ENCODE results near the gene GRIK4. TPM values are rescaled to one million over a fixed set of nuclear protein-coding genes. Genes with fewer than 3 reads are reported as not detected.
"Not testable (repeated sequence)": the region's sequence is repeated elsewhere in the genome, so short reads cannot be mapped to it uniquely, and the experiment has no call there.

Gene GRIK4
- total RNA-seq, 1 donor from 2014 or later = not detected

DNA sequence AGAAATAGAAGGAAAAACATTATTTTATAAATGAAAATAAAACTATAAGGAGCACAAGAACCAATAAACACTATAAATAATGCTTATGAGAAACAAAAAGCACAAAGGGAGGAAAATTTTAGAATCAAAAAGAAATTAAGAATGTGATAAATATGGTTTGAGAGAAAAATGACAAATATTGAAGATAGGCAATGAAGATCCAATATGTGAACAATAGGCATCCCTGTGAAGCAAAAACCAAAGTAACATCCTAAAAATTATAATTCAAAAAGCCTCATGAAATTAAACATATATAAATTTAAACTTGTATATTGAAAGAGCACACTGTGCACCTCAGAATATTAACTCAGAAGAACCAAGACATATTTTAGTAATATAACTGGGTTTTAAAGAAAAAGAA is 216.2 kb downstream of the GRIK4 start:
- no peak for DNase-seq (ENCODE audit: missing footprints)
- ATAC-seq = no peak
- intact Hi-C loops (cut with DNase I) = no loop called here

DNA sequence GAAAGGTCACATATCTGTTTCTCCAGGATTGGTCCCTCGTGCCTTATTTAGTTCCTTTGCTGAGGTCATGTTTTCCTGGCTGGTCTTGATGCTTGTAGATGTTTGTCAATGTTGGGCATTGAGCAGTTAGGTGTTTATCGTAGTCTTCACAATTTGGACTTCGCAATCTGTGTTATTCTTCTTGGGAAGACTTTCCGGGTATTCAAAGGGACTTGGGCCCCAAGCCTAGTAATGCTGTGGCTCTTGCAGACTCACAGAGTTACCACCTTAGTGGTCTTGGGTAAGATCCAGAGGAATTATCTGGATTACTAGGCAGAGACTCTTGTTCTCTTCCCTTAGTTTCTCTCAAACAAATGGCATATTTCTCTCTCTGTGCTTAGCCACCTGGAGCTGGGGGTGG is 223.5 kb downstream of the GRIK4 start:
- intact Hi-C loops (cut with DNase I) = no loop called here
- ATAC-seq (no peak), DNase-seq (ENCODE audit: missing footprints) (no peak)

- intact Hi-C loops (cut with DNase I) = no loop called here
- DNase-seq (ENCODE audit: missing footprints) = no peak
- no peak for ATAC-seq
Observed at GRCh38 chr11:120738516-120739046, 227.0 kb downstream of the GRIK4 start.

- DNase-seq (ENCODE audit: missing footprints) = no peak
- intact Hi-C loops (cut with DNase I) = no loop called here
- no peak for ATAC-seq
Observed at GRCh38 chr11:120739780-120740179, 228.2 kb downstream of the GRIK4 start.

GRCh38 chr11:120740380-120740779 is 228.8 kb downstream of the GRIK4 start:
- no peak for DNase-seq (ENCODE audit: missing footprints)
- intact Hi-C loops (cut with DNase I) = no loop called here
- no peak for ATAC-seq

- DNase-seq (ENCODE audit: missing footprints) = no peak
- intact Hi-C loops (cut with DNase I) = no loop called here
- no peak for ATAC-seq
Observed at GRCh38 chr11:120744016-120744994, 232.8 kb downstream of the GRIK4 start.

DNA sequence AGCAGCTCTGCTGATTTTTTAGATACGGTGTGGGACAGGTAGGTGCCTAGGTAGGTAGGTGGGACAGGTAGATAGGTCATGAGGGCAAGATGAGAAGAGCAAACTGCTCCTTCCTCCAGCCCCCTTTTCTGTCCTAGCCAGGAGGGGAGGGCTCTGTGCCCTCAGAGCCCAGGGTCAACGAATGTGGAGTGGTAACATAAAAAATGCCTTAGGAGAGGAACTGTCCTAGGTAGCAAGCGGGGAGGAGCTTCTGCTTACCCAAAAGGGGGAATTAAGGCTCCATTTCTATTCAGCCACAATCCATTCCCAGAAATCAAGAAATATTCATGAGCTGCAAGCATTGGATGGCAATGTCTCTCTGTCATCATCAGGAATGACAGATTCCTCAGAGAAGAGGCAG is 234.8 kb downstream of the GRIK4 start:
- ATAC-seq (no peak), DNase-seq (ENCODE audit: missing footprints) (no peak)
- intact Hi-C loops (cut with DNase I) = no loop called here

GRCh38 chr11:120746836-120747609 is 235.5 kb downstream of the GRIK4 start:
- DNase-seq (ENCODE audit: missing footprints) (no peak), ATAC-seq (no peak)
- intact Hi-C loops (cut with DNase I) = no loop called here

DNA sequence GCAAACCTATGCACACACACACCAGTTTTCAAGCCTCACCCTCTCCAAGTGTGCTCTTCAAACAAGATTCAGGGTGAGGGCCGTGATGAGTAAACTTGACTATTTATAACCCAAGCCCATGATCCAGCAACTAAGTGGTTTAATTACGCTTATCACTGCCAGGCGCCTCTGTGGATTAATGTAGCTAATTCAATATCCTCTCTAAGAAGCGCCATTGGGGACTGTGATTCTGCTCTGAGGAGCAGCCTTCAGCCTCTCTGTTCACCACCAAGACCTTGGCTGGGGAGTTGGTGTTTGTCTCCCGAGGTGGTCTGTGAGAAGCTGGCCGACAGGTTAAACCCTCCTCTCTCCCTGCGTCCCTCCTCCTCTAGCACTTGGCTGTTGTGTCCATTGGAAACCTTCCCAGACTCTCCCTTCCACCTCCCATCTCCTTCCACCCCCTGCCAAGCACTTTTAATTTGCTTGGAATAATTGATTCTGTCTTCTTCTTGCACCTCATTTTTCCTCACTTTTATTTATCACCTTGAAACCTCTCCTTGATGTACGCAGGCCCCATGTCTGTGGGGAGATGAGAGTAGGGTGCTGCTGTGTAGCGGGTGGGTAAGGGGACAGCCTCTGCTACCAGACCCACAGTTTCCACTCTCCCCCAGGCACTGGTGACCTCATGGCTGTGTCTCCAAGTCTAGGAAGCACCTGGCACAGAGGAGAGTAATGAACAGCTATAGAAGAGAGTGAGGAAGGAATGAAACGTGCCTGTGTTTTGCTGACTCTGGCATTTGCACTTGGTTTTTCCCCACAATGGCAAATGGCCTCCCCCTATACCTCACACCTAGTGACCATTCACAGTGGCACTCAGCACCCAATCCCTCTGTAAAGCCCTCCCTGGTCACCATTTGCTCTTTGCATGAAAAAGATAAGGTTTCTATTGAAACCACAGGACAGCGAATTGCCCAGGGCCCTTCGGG is 236.6 kb downstream of the GRIK4 start:
- DNase-seq (ENCODE audit: missing footprints) = no peak
- peak; percentile 65 for ATAC-seq
- intact Hi-C loops (cut with DNase I) = no loop called here

GRCh38 chr11:120749395-120749794 is 237.8 kb downstream of the GRIK4 start:
- no peak for ATAC-seq
- intact Hi-C loops (cut with DNase I) = no loop called here
- DNase-seq (ENCODE audit: missing footprints) = no peak

DNA sequence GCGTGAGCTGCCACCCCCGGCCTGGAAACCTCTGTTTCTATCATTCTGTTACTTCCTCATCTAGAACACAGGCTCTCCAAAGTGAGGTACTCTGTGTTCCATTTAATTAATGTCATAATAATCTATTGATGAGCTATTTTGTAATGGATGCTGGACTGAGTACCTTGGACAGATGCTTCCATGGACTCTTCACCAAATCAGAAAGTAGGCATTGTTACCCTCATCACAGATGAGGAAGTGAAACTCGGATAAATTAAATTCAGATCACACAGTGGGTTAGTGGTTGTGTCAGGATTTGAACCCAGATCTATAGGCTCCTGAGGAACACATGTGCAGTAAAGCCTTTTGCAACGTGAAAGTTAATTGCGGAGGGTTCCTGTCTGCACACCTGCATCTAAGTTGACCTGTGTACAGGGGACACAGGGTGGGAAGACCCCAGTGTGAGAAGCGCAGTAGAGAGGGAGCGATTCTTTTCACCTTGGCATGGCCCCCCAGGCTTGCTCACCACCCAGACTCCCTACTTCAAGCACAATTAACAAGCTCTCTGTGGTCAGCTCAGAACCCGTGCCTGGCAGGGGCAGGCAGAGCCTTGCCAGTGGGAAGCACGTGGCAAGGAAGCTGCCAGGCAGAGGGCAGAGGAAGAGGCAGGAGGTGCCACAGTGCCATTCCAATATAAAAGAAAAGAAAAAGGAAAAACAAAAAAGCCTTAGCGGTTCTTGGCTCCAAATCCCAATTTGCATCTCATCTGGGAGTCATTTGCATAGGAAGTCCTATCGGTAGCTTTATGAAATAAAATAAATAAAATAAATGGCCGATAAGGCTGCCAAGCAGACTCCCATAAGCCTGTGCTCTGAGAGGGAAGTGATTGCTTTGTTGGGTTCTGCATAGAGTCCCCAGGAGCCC is 239.3 kb downstream of the GRIK4 start:
- DNase-seq (ENCODE audit: missing footprints) (no peak), ATAC-seq (no peak)
- intact Hi-C loops (cut with DNase I) = no loop called here

- DNase-seq (ENCODE audit: missing footprints) (no peak), ATAC-seq (no peak)
- intact Hi-C loops (cut with DNase I) = no loop called here
Observed at GRCh38 chr11:120751550-120751949, 240.0 kb downstream of the GRIK4 start.

- DNase-seq (ENCODE audit: missing footprints) (no peak), ATAC-seq (no peak)
- intact Hi-C loops (cut with DNase I) = no loop called here
Observed at GRCh38 chr11:120752668-120753067, 241.1 kb downstream of the GRIK4 start.

DNA sequence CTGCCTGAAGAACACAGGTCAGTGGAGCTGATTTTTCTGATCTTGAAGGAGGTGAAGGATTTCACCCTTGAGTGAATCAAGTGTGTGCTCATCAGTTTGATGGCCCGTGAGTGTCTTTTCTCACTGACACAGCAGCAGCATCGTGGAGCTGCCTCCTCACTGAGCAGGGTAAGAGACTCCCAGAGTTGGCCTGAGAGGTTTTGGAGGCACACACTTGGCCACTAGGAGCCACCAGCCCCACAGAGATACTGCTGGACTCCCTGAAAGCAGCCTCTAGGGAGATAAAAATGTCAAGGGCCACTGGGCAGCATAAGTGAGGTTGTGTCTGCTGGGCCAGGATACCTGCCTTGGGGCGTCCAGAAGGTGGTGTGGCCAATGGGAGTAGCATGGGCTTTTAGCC is 245.4 kb downstream of the GRIK4 start:
- DNase-seq (ENCODE audit: missing footprints) = no peak
- intact Hi-C loops (cut with DNase I) = no loop called here

DNA sequence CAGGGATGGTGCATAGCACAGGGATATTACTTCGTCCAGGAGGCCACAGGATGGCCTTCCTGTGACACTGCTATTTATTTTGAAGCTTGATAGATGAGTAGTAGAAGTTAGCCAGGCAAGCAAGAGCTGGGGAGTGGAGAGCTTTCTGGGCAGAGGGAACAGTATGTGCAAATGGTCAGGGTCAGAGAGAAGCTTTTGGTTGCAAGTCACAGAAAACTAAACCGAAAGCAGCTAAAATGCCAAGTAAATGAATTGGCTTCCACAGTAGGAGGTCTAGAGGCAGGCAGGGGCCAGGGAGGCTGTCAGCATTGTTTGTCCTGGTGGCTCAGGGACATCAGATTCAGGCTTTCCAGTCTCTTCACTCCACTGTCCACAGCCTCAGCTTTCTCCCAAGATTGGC is 247.5 kb downstream of the GRIK4 start:
- no peak for DNase-seq (ENCODE audit: missing footprints)
- ATAC-seq = no peak
- intact Hi-C loops (cut with DNase I) = no loop called here

More for the DNA sequence above, 245.4 kb downstream of the GRIK4 start:
- ATAC-seq = no peak

DNA sequence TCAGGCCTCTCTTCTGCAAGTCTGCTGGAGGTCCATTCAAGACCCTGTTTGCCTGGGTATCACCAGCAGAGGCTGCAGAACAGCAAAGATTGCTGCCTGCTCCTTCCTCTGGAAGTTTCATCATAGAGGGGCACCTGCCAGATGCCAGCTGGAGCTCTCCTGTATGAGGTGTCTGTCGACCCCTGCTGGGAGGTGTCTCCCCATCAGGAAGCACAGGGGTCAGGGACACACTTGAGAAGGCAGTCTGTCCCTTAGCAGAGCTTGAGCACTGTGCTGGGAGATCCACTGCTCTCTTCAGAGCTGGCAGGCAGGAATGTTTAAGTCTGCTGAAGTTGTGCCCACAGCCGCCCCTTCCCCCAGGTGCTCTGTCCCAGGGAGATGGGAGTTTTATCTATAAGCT is 254.2 kb downstream of the GRIK4 start:
- ATAC-seq; DNase-seq (ENCODE audit: missing footprints); intact Hi-C loops (cut with DNase I): not testable (repeated sequence)

GRCh38 chr11:120766318-120766717 is 254.8 kb downstream of the GRIK4 start:
- intact Hi-C loops (cut with DNase I) = no loop called here
- DNase-seq (ENCODE audit: missing footprints) (no peak), ATAC-seq (no peak)

DNA sequence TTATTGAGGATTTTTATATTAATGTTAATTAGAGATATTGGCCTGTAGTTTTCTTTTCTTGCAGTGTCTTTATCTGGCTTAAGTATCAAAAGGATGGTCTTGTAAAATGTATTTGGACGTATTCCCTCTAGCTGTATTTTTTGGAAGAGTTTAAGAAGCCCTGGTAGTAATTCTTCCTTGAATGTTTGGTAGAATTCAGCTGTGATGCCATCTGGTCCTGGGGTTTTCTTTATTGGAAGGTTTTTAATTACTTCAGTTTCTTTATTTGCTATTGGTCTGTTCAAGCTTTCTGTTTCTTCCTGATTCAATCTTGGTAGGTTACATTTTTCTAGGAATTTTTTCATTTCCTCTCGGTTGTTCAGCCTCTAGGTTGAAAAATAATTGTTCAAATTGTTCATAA is 257.4 kb downstream of the GRIK4 start:
- no peak for ATAC-seq
- no peak for DNase-seq (ENCODE audit: missing footprints)
- intact Hi-C loops (cut with DNase I) = no loop called here
